ENCODE results near the gene IL13RA2.

GRCh38 chrX:115018040-115018647 lies 728 bp upstream of the IL13RA2 start:
- no peak for TF ChIP-seq EP300 (IDR thresholded peaks at IDR 0.05)
- TF ChIP-seq CTCF (IDR thresholded peaks at IDR 0.05) = peak in 1 of 7 experiments; percentile 7
